Lower leg skin (tissue), 4 donors: ENCODE data around the gene DUXB. TPM values are rescaled to one million over a fixed set of nuclear protein-coding genes. Genes with fewer than 3 reads are reported as not detected.

Experiments
- DNase-seq, 2 donors: peaks; one replicate each; pipeline ENCODE4 v3.0.0-alpha.2; 2019; ENCODE audit warnings: low spot score in 2 of 2
- H3K4me3 ChIP-seq: fragments of 200-600 bp; sonication (generic); 2 replicates; pipeline ENCODE4 v1.5.1; 2017; ENCODE audit warnings: mild to moderate bottlenecking, low read depth; ENCODE audit not compliant: poor library complexity, severe bottlenecking
- POLR2A ChIP-seq, 2 donors: fragments of 450-650 bp; IDR thresholded peaks; one replicate each; pipeline ENCODE4 v1.6.1; 2016 to 2017; ENCODE audit warnings: antibody characterized with exemption in 2 of 2, mild to moderate bottlenecking in 1 of 2, moderate library complexity in 1 of 2
- WGBS, 2 donors: methylation state at CpG; one replicate each; pipeline ENCODE4 v1.1.5; 2018; 5-methylcytosine and 5-hydroxymethylcytosine counted together
- intact Hi-C: fragments of 100-400 bp; cut with DNase I; formaldehyde crosslinking; loops from one replicate; pipeline ENCODE4 v1.15.0; 2023; ENCODE audit warnings: low total_unique reads
- total RNA-seq, 4 donors: library from RNA; depleted of rRNA; stranded (reverse); fragments of >200 nt; gene quantifications; one replicate each; pipeline ENCODE4 v1.1.0, GENCODE V29; 2016
- TF ChIP-seq, protein P1 (sequence below), 3 donors: fragments of 450-650 bp; IDR thresholded peaks; one replicate each; pipeline ENCODE4 v1.5.1; 2016; ENCODE audit warnings: antibody characterized with exemption in 3 of 3, mild to moderate bottlenecking in 3 of 3, moderate library complexity in 2 of 3

The DUXB gene
- total RNA-seq, 4 donors from 2014 or later = not detected

DNA sequence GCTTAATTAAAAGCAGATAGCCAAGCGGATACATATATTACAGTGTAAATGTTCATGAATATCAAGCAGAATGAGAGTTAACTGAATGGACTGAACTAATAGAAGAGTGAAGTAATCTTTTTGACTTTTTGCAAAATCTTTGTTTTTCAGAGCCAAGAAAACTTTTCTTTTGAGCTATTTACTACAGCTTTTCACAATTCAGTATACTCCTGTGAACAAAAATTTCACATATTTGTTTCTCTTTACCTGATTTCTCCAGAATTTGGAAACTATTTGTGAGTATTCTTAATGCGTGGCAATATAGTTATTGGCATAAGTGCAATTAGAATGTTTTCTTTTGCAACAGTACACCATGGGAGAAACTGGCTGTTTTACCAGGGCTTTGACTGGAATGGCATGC lies 9.1 kb upstream of the DUXB start:
- intact Hi-C loops = no loop called here
- 90 to 98% methylated on average over 2 of the region's 2 CpGs for WGBS, 2 donors
- TF ChIP-seq POLR2A (IDR thresholded peaks at IDR 0.05) = no peak
- TF ChIP-seq, protein P1, sequence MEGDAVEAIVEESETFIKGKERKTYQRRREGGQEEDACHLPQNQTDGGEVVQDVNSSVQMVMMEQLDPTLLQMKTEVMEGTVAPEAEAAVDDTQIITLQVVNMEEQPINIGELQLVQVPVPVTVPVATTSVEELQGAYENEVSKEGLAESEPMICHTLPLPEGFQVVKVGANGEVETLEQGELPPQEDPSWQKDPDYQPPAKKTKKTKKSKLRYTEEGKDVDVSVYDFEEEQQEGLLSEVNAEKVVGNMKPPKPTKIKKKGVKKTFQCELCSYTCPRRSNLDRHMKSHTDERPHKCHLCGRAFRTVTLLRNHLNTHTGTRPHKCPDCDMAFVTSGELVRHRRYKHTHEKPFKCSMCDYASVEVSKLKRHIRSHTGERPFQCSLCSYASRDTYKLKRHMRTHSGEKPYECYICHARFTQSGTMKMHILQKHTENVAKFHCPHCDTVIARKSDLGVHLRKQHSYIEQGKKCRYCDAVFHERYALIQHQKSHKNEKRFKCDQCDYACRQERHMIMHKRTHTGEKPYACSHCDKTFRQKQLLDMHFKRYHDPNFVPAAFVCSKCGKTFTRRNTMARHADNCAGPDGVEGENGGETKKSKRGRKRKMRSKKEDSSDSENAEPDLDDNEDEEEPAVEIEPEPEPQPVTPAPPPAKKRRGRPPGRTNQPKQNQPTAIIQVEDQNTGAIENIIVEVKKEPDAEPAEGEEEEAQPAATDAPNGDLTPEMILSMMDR (IDR thresholded peaks at IDR 0.05) = no peak
- H3K4me3 ChIP-seq = no peak overlapping the region
- DNase-seq = no peak

DNA sequence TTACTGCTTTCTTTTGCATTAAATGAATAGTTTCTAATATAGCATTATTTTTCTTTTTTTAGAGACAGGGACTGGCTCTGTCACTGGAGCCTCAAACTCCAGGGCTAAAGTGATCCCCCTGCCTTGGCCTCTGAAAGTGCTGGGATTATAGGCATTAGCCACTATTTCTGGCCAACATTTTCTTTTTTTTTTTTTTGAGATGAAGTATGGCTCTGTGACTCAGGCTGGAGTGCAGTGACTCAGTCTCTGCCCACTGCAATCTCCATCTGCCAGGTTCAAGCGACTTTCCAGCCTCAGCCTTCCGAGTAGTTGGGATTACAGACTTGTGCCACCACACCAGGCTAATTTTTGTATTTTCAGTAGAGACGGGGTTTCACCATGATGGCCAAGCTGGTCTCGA lies 2.0 kb upstream of the DUXB start:
- intact Hi-C loops = no loop called here
- H3K4me3 ChIP-seq = no peak overlapping the region
- TF ChIP-seq POLR2A (IDR thresholded peaks at IDR 0.05) = no peak
- TF ChIP-seq, protein P1 (IDR thresholded peaks at IDR 0.05) = no peak
- 93 to 95% methylated on average over 4 of the region's 4 CpGs for WGBS, 2 donors
- DNase-seq = no peak

DNA sequence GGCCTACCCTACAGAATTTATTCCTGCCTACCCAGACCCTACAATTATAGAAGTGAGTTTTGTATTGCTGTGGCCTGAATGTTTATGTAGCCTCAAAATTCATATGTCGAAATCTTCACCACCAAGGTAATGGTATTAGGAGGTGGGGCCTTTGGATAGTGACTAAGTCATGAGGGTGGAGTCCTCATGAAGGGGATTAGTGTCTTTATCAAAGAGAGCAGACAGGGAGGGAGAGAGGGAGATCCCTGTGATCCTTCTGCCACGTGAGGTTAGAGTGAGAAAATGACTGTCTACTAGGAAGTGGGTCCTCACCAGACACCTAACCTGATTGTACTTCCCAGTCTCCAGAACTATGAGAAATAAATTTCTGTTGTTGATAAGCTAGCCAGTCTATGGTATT lies 981 bp upstream of the DUXB start:
- TF ChIP-seq, protein P1 (IDR thresholded peaks at IDR 0.05) = no peak
- TF ChIP-seq POLR2A (IDR thresholded peaks at IDR 0.05) = no peak
- WGBS, 2 donors = 78% methylated on average over 2 of the region's 2 CpGs
- DNase-seq = no peak
- intact Hi-C loops = no loop called here
- H3K4me3 ChIP-seq = no peak overlapping the region

DNA sequence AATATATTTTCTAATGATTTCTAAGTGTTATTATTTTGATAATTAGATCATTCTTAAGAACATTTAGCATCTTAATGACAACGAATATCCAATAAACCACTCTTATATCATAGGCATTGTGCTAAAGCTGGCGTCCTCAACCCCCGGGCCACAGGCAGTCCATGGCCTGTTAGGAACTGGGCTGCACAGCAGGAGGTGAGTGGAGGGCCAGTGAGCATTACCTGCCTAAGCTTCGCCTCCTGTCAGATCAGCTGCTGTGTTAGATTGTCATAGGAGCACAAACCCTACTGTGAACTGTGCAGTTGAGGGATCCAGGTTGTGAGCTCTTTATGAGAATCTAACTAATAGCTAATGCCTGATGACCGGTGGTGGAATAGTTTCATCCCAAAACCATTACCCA lies 3.7 kb downstream of the DUXB start:
- DNase-seq = no peak
- intact Hi-C loops = no loop called here
- H3K4me3 ChIP-seq = no peak overlapping the region
- WGBS, 2 donors = 91 to 95% methylated on average over 5 of the region's 5 CpGs
- TF ChIP-seq, protein P1 (IDR thresholded peaks at IDR 0.05) = no peak
- TF ChIP-seq POLR2A (IDR thresholded peaks at IDR 0.05) = no peak

DNA sequence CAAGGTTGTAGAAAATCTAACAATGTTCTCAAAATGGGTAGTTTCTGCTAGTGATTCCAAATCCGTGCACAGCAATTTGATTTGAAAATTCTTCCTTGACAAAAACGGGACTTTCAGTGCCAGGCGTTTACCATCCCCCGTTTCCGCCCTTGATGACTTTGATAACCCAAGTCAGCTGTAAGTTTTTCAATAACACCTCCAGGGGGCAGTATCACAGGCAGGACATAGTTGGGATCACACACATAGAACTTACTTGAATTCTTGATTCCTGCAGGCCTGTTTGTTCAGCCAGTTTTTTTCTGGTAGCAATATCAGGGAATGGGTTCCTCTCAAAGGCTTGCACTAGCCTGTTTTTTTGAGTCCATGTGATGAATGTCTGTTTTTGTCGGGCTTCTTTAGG lies 5.6 kb downstream of the DUXB start:
- TF ChIP-seq, protein P1 (IDR thresholded peaks at IDR 0.05) = no peak
- TF ChIP-seq POLR2A (IDR thresholded peaks at IDR 0.05) = no peak
- intact Hi-C loops = no loop called here
- no peak overlapping the region for H3K4me3 ChIP-seq
- no peak for DNase-seq
- 87 to 92% methylated on average over 6 of the region's 6 CpGs for WGBS, 2 donors

DNA sequence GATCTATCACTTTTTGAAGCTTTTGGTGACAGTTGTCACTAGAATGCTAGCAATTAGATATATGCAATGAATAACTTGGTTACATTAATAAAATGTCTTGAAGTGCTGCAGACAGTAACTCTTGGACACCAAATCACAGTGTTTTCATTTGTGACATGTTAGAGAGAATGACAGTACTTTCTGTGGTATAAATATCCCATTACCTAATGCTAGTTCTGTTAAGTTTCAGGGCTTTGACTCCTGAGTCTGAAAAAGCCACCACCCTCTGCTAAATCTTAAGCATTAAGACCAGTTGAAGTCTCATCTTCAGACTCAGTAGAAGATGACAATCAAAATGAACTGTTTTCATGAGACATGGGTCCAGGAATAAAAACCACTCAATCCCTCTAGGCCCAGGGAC lies 13.9 kb downstream of the DUXB start:
- DNase-seq = no peak
- intact Hi-C loops = no loop called here
- no peak overlapping the region for H3K4me3 ChIP-seq
- no peak for TF ChIP-seq POLR2A (IDR thresholded peaks at IDR 0.05)
- TF ChIP-seq, protein P1 (IDR thresholded peaks at IDR 0.05) = no peak
